ENCODE measurements around the gene ACOT7.

ACOT7 gene

DNA sequence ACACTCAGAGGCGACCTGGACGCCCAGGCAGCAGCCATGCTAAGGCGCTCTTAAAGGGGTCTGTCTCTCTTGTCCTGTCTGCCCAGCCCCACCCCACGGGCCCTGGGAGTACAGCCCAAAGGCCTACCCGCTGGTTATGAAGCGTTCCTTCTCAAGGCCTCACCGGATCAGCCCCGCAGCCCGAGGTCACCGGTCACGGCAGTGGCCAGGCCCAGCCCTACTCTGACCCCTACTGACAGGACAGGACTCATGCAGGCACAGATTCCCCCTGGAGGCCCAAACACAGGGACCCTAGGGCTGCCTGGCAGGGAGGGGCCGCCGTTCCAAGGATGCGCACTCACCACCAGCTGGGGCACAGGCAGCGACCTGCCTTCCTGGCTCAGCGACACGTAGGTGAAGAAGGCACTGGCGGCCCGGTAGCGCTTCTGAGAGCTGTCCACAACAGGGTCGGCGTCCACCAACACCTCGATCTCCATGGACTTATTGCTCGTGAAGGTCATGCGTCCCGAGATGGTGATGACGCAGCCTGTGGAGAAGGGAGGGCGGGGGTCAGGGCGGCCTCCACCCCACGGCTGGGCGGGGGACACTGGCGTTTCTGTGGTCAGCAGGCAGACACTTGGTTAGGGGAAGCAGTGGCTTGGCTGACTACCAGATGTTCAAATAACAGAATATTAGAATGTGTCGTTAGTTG lies 112.7 kb downstream of the ACOT7 start:
- DNase-seq, result no peak

DNA sequence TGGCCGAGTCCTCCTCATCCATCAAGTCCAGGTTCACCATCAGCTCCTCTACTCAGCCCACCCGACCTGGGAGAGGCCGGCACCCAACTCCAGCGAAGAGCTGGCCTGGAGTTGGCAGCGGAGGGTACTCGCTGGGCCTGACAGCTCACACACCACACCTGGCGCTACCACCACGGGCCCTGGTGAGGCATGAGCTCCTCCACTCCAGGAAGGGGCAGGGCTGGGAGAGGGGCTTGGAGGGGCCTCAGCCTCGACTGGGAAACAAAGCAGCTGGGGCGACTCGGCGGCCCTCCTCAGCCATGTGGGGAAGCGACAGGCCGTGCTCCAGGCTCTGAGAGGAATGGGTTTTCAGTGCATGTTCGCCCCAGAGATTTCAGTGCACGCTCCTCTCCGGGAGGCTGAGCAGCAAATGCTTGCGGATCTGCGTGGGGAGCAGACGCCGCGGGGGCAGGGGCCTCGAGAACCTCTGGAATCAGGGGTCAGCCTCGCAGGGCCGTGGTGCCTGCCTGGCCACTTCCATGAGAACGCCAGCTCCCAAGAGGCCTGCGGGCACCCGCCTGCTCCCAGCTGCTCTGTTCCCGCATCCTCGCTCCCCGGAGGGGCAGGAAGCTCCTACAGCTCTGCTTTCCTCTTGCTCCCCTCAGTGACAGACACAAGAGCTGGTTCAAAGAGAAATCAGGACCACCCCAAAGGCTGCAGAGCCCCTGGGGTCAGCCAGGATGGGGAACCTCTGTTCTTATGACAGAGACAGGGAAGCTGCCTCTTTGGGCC lies 113.8 kb downstream of the ACOT7 start:
- DNase-seq, result no peak

DNA sequence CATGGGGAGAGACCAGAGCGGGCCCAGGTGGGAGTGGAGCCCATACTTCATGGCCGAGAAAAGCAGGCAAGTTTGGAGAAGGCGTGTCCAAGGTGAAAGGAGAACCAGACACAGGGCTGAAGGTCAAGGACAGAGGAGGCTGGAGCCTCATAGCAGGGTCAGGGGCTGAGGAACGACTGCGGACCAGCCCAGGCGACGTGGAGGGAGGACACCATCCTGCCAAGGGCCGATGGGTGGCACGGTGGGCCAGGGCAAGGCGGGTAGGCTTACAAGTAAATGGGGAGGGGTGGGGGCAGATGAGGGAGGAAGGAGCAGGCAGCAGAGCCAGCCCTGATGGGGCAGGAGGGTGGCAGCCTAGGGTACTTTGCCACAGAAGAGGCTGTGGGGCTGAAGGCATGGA lies 114.5 kb downstream of the ACOT7 start:
- no peak for DNase-seq

DNA sequence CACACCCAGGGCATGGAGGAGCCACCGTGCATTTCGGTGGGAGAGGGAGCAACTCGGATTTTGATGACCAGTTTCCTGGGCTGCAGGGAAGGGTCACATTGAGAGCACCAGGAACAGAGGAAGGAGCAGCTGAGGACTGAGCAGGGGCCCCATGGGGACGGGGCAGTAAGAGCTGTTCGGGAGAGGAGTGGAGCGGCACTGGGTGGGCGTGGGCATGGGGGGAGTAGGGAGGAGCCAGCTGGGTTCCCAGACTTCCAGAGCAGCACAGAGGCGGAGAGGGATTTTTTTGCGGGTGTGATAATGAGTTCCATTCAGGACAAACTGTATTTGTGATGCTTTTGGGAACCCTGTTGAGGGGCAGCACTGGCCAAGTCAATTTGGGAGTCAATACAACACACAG lies 115.3 kb downstream of the ACOT7 start:
- DNase-seq, result no peak

DNA sequence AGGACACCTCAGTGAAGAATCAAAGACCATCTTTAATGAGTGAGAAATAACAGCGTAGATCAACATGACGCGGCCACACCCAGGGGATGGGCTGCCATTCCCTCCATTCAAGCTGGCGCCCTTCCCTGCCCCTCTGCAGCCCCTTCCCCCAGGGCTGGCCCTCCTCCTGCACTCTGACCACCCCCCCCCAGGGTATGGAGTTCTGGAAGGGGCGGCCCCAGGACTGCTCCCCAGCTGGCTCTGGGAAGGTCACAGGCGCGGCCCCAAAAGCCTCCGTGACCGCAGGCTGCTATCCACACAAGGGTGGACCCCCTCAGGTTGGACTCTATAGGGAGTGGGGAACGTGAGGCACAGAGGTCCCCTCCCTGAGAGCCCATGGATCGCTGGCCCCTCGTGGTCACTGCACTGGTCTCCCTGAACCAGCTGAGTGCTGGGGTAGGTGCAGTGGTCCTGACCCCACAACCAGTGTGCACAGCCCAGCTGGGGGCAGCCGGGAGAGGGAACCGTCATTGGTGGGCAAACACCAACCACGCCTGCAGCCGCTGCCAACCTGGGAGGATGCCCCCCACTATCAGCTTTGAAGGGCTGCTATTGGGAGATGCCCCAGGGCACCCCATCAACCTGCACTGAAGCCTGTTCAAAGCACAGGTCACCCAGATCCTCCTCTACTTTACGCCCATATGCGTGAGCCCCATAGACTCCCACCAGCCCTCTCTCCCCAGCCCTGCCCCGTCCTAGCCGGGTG lies 116.6 kb downstream of the ACOT7 start:
- DNase-seq, result no peak

DNA sequence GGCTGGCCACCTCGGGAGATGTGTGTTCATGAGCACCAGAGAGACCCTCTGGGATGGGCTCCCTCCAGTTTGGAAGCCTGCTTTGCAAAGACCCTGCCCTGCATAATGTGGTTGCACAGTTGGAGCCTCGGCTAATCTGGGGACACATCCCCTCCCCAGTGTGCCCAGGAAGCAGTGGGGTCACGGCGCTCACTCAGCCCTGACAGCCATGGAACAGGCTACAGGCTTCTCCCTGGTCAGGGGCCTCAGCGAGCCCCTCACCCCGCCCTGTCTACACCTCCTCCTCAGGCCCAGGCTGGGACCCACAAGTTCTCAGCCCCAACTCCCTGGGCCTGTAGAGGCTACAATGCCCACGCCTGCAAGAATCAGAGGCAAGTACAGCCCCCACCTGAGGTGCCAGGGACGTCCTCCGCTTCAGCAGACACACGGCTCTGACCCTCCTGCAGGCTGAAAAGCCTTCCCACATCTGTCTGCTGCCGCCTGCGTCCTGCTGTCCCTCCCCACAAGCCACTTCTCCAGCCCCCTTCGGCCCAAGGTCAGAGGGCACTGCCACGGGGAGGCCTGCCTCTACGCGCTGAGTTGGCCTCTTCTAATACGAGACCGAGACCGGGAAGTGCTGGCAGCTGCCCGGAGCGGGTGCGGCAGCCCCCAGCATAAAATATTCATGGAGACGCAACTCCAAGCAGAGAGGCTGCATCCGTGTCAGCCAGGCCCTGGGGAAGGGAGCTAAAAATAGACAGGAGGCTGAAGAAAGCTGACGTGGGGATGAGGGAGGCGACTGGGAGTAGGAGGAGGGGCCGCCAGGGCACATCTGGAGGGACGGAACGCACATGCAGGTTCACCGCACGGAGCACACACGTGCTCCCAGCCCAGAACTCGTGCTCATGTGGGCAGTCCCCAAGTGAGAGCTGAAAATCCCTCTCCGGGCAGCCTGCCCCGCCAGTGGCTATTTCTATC lies 117.5 kb downstream of the ACOT7 start:
- no peak for DNase-seq

DNA sequence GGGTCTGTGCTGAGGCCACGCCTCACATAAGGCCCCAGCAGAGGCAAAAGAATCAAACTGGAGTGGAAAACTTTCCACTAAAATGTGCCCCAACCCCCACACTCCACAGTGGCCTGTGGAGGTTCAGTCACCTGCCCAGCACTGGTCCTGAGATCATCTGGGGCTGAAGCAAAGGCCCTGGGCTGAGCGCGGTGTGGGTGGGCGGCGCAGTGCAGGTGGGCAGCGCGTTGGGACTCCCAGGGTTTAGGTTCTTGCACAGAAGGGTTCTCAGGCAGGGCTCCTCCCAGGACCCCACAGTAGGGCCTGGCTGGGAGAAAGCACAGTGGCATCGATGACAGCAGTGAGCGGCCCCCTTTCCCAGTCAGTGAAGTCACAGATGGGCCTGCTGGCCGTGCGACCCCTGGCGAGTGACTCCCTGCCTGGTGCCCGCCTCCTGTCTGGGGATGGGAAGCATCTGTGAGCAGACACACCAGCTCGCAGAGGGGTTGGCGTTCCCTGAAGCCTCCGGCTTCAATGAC lies 118.9 kb downstream of the ACOT7 start:
- DNase-seq, result no peak

DNA sequence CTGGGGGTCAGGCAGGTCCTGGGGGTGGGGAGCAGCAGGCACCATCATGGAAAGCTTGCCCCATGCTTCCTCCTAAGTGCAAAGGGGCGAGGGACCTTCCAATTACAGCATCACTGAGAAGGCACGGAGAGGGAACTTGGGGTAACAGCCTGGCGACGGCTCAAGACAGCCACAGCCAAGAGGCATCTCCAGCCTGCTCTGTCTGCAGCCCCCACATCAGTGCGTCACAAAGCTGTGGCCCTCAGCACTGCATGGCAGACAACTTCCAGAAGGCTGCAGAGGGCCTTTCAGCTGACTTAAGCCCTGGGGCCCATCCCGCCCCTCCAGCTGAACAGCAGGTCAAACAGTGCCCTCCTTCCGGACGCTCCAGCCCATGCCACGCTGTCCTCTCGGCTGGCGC lies 119.5 kb downstream of the ACOT7 start:
- no peak for DNase-seq

DNA sequence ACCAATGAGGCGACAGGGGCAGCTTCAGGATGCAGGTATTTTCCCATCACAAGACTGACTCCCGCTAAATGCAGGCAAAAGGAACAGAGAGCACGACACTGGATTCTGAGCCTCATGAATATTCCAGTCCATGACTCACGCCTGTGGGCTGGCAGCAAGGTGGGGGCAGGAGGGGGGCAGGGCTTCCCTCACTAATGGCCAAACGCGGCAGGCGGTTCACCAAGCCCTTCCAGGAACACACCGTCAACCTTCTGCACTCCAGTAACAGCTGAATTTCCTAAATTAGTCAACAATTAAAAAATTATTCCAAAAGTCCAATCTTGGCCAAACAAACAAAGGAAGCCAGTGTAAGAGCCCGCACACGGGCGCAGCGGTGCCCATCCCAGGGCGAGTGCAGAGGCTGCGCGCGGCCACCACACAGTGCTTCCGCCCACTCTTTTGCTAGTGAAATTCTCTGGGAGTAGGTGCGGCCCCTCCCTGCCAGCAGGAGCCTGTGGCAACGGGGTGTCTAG lies 120.1 kb downstream of the ACOT7 start:
- no peak for DNase-seq

DNA sequence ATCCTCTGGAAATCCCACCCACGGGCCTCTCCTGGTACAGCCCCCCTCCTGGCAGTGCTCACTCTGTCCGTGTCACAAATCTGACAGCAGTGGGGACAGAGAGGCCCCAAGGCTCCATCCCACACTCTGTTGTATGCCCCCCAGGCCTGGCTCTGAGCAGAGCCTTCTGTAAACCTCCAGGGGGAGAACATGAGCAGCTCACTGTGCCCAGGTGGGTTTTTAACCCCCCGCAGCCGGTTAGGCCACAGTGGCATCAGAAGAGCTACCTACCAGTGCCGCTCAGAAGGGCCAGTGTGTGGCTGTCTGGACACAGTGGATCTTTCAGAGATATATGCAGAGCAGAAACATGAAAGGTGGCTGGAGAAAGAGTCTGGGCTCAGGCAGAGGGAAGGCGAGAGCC lies 120.7 kb downstream of the ACOT7 start:
- DNase-seq, result no peak

DNA sequence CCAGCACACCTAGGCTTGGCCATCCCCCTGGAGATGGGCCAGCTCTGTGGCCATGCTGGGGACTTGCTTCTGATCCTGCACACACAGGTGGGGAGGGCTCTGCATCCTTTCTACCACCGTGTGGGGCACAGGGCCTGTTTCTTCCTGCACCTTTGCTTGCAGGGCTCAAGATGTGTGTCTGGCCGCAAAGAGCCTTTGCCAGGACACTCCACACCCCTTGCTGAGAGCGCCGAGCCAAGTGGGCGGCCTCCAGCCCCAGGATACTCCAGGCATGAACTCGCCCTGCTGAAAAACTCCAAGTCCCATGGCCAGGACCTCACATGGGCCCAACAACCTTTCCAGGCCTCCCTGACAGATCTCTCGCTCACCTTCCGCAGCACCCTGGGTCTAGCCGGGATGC lies 121.1 kb downstream of the ACOT7 start:
- no peak for DNase-seq

DNA sequence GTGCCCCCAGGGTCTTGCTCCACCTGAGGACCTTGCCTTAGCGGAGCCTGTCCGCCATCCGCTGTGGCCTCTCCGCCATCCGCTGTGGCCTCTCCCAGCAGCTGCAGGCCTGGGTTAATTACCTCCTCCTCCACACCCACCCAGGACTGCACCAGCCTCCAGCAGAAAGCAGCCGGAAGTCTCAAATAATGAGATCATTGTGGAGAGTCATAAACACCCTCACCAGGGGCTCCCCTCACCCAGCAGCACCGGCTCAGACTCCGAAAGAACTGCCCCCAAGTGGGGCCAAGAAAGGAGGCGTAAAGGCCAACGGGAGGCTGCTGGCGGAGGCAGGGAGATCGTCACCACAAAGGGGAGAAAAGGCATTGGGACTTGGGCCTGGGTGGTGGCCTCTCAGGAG lies 122.0 kb downstream of the ACOT7 start:
- DNase-seq, result no peak

DNA sequence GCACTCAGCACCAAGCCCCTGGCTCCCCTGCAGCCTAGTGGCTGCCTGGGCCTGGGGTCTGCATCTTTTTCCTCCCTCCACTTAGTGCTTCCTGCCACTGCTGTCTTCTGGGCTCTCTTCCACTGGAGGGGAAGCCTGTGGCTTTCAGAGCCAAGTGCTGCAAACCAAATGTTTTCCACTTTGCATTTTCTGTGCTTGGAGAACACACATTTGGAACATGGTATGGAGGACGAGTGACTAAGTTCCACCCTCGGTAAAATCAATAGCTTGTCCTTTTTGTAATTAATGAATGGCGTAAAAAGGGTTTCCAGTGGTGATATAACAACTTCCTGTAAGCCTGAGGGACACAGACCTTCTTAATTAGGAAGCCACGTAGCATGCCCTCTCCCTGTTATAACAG lies 122.6 kb downstream of the ACOT7 start:
- no peak for DNase-seq

DNA sequence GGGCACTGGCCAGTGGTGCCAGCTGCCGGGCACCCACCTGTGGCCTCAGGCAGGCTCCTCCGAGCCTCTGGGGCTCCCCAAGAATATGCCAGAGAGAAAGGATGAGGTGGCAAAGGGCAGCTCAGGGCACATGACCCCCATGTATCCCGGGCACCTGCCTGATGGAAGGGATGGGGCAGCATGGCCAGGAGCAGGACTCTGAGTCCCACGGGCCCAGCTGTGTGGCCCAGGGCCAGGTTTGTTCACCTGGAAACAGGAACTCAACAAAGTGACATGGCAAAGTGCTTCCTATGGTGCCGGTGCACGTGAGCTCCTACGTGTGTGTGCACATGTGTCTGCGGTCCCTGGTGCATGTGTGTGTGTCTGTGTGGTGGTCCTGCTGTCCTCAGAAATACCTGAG lies 123.2 kb downstream of the ACOT7 start:
- no peak for DNase-seq

DNA sequence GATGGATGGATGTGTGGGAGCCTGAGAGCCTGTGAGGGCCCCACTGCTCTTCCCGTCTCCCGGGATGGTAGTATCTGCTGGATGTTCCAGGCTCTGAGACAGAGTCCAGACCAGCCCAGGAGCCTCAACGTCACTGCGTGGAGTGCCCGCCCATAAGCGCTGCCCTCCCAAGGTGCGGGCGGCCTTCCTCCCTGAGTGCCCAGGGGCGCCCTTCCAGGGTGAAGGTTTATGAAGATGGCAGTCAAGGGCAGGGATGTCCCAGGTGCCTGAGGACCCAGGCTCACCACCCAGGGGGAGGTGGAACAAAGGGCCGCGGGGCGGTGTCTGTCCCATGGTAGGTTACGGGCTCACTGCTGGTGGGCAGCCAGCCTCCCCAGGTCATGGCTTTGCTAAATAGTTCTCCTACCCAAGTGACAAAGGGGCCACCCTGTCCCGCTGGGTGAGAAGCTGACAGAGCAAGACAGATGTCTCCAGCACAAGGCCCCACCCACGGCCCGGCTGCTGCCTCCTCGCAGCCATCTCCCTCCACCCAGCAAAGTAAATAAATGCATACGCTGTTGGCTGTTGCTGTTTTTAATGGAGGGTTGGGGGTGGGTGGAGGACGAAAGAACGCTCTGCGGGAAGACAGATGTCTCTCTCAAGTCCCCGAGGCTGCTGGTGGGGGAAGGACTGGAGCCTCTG lies 123.7 kb downstream of the ACOT7 start:
- no peak for DNase-seq

DNA sequence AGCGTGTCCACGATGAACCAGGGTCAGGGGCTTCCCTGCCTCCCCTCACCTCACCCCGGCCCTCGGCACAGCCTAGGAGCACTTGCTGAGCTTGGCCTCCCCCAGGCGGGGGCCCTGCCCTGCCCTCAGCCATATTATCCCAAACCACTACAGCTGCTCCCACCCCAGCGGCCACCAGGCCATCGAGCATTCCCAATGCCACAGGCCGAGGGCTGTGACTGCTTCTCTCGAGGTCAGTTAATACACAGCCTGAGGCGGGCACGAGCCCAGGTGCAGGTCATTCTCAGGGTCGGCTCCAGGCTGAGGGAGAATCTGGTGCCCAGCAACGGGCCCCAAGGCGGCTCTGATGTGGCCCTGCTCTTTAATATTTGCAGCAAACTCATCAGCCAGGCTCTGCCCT lies 124.3 kb downstream of the ACOT7 start:
- DNase-seq, result no peak

DNA sequence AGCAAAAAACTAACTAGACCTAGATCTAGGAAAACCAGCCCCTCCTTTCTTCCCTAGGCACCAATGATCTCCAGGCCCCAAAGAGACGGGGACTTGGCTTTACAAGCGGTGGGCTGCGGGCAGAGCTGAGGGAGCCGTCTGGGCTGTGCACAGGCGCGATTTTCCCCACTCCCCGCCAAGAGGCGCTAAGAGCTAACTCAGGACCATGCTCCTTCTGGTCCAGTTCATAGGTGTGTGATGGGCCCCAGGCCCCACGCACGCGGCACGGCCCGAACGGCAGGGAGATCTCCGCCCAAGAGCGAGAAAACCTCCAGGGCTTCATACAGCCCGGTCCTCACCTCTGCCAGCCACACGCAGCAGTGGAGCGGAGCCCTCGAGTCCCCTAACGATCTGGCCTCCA lies 125.2 kb downstream of the ACOT7 start:
- no peak for DNase-seq

DNA sequence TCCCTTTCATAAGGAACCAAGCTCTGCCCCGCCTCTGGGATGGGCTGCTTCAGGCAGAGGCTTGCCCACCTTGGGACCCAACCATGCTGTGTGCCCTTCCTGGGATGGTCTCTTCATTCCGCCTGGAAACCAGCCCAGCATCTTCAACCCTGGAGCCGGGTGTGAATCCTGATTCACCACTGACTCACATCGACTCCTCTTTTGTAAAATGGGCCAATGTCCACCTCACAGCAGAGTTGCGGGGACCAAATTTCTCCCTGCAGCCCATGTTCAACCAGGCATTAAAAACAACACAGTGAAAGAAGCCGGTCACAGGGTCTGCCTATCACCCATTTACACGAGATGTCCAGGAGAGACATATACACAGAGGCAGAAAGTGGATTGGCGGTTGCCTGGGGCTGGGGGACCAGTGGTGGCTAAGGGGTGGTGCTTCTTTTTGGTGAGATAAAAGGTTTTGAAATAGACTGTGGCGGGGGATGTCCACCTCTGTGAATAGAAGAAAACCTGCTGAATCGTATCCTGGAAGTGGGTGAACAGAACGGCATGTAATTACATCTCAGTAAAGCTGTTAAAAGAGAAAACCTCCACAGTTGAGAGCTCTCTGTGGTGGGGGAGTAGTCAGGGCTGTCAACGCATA lies 125.8 kb downstream of the ACOT7 start:
- DNase-seq, result no peak

DNA sequence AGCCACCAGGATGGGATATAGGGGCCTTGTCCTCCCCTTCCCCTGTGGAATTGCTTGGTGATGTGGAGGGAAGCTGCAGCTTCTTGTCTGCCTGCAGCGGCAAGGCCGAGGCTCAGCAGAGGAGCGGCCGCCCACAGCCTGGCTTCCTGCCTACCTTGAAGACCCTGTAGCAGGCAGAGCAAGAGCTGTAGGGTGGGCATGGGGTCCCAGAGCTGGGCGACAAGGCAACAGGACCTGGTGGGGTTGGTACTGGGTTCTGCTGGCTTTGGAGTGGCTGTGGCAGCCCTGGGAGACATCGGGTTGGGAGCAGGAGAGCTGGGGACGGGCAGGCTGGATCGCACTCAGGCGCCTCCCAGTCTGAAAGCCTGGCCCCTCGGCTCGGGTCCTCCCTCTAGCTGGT lies 126.9 kb downstream of the ACOT7 start:
- DNase-seq, result no peak

DNA sequence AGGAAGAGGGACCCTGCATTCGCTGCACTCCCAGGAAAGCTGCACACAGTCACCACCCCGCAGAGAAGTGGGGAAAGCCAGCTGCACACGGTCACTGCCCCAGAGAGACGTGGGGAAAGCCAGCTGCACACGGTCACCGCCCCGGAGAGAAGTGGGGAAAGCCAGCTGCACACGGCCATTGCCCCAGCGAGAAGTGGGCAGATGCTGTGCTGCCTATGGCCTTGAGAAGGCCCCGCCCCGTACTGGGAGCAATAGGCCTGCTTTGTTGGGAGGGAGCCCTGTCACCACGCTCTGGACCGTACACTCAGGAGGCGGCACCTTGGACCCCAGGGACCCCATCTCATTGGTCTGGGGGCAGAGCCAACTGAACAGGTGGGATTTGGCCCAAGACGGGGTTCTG lies 128.4 kb downstream of the ACOT7 start:
- DNase-seq, result no peak

DNA sequence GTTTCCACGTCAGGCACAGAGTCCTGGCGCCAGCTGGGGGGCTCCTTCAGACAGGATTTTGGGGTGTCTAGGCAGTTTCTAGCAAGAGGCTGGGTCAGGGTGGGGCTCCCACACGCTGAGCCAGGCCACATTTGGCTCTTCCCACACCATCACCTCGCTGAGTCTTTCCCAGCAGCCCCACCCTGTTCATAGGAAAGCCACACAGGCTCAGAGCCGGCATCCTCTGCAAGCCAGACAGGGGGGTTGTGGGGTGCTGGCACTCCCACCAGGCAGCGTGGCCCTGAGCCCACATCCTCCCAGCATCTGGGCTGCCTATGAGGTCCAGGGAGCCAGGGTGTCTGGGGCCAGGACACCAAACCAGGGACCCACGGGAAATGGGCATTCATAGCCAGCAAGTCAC lies 129.9 kb downstream of the ACOT7 start:
- DNase-seq, result no peak

Data from GDM1 (cell line).